SK-N-SH (cell line): ENCODE data around the gene TOM1L1.

Experiments
- TCF12 ChIP-seq: IDR thresholded peaks from 2 replicates; pipeline ENCODE4 v1.4.0; 2012
- TF ChIP-seq, protein P1 (sequence below): IDR thresholded peaks from 2 replicates; pipeline ENCODE4 v1.4.0; 2012; ENCODE audit warnings: low read depth

GRCh38 chr17:54883939-54884338 lies 16.7 kb upstream of the TOM1L1 start:
- TF ChIP-seq TCF12, result no peak
- TF ChIP-seq, protein P1, sequence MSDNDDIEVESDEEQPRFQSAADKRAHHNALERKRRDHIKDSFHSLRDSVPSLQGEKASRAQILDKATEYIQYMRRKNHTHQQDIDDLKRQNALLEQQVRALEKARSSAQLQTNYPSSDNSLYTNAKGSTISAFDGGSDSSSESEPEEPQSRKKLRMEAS, result no peak
